ENCODE data around the gene MARCHF10.

DNA sequence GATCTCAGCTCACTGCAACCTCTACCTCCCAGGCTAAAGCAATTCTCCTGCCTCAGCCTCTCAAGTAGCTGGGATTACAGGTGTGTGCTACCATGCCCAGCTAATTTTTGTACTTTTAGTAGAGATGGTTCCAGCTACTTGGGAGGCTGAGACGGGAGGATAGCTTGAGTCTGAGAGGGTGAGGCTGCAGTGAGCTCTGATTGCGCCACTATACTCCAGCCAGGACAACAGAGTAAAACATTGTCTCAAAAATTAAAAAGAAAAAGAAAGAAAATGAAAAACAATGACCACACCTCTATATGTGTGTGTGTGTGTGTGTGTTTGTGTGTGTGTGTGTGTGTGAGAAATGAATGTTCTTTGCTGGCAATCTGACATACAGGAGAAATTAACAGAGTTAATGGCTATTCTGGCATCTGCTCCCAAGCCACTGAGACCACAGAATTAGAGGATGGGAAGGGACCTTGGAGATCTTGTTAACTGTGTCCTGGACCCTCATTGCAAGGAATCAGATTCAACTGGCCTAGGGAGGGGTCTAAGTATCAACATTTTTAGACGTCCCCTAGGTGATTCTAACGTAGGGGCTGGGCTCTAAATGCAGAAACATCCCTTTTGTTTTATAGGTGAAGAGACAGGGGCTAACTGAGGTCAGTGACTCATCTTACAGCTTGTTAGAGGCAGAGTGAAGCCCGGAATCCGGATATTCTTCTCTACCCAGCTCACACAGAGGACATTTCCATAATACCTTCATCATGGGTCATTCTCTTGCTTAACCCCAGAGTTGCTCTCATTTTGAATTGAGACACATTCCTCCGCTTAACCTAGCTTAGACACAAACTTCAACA is 16.4 kb upstream of the MARCHF10 start:
- TF ChIP-seq MAFK (IDR thresholded peaks at IDR 0.05; ENCODE audit: low read depth, low read length) = no peak
- TF ChIP-seq, protein P1, sequence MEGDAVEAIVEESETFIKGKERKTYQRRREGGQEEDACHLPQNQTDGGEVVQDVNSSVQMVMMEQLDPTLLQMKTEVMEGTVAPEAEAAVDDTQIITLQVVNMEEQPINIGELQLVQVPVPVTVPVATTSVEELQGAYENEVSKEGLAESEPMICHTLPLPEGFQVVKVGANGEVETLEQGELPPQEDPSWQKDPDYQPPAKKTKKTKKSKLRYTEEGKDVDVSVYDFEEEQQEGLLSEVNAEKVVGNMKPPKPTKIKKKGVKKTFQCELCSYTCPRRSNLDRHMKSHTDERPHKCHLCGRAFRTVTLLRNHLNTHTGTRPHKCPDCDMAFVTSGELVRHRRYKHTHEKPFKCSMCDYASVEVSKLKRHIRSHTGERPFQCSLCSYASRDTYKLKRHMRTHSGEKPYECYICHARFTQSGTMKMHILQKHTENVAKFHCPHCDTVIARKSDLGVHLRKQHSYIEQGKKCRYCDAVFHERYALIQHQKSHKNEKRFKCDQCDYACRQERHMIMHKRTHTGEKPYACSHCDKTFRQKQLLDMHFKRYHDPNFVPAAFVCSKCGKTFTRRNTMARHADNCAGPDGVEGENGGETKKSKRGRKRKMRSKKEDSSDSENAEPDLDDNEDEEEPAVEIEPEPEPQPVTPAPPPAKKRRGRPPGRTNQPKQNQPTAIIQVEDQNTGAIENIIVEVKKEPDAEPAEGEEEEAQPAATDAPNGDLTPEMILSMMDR (conservative IDR thresholded peaks at IDR 0.05; ENCODE audit: low read depth, low read length) = no peak
- TF ChIP-seq, protein P2, sequence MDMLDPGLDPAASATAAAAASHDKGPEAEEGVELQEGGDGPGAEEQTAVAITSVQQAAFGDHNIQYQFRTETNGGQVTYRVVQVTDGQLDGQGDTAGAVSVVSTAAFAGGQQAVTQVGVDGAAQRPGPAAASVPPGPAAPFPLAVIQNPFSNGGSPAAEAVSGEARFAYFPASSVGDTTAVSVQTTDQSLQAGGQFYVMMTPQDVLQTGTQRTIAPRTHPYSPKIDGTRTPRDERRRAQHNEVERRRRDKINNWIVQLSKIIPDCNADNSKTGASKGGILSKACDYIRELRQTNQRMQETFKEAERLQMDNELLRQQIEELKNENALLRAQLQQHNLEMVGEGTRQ (IDR thresholded peaks at IDR 0.05; ENCODE audit: low read depth, low read length) = no peak
- peak; percentile 96 for TF ChIP-seq CEBPB (IDR thresholded peaks at IDR 0.05; ENCODE audit: low read depth, low read length)
- TF ChIP-seq, protein P3, sequence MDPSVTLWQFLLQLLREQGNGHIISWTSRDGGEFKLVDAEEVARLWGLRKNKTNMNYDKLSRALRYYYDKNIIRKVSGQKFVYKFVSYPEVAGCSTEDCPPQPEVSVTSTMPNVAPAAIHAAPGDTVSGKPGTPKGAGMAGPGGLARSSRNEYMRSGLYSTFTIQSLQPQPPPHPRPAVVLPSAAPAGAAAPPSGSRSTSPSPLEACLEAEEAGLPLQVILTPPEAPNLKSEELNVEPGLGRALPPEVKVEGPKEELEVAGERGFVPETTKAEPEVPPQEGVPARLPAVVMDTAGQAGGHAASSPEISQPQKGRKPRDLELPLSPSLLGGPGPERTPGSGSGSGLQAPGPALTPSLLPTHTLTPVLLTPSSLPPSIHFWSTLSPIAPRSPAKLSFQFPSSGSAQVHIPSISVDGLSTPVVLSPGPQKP (IDR thresholded peaks at IDR 0.05; ENCODE audit: borderline replicate concordance, low read depth, low read length) = no peak
- peak; percentile 41; the same call in 1 of the 2 replicates for TF ChIP-seq MAZ (IDR thresholded peaks at IDR 0.05; ENCODE audit: borderline replicate concordance, low read depth, low read length)
- 0 out of 2 replicates have a peak, but pooled peaks have one; percentile 14 for TF ChIP-seq POLR2A (IDR thresholded peaks at IDR 0.05; ENCODE audit: low read depth, low read length)
- no peak for TF ChIP-seq RCOR1 (IDR thresholded peaks at IDR 0.05; ENCODE audit: insufficient replicate concordance, low read length)
- no peak for TF ChIP-seq RFX5 (IDR thresholded peaks at IDR 0.05; ENCODE audit: low read depth, low read length)

Data from IMR-90 (cell line).